H7 (cell line): ENCODE data around the gene PELI3. TPM values are rescaled to one million over a fixed set of nuclear protein-coding genes. Genes with fewer than 3 reads are reported as not detected.
A peak's percentile ranks its signal among the peaks of the same experiment; 100 is the strongest.

Experiments used
- DNase-seq: peaks from one replicate; pipeline ENCODE4 v3.0.0; 2012
- H3K27me3 ChIP-seq: 2 replicates; pipeline ENCODE4 v1.6.0; 2011; ENCODE audit warnings: mild to moderate bottlenecking, low read length; ENCODE audit not compliant: control insufficient read depth, insufficient read depth
- H3K36me3 ChIP-seq: replicated peaks from 2 replicates; pipeline ENCODE4 v1.5.1; 2011; ENCODE audit warnings: low read length; ENCODE audit not compliant: control insufficient read depth, insufficient read depth
- H3K4me3 ChIP-seq: 2 replicates; pipeline ENCODE4 v1.5.1; 2011; ENCODE audit warnings: low read depth, mild to moderate bottlenecking, control low read depth, low read length, moderate library complexity; ENCODE audit not compliant: insufficient read depth
- total RNA-seq: library from RNA; depleted of rRNA; stranded (reverse); fragments of >200 nt; shearing (Covaris generic); gene quantifications from 2 replicates; pipeline ENCODE4 v1.2.3, GENCODE V29; 2014

Gene PELI3
- total RNA-seq, 1 experiment from 2014 or later = 9.5 TPM

DNA sequence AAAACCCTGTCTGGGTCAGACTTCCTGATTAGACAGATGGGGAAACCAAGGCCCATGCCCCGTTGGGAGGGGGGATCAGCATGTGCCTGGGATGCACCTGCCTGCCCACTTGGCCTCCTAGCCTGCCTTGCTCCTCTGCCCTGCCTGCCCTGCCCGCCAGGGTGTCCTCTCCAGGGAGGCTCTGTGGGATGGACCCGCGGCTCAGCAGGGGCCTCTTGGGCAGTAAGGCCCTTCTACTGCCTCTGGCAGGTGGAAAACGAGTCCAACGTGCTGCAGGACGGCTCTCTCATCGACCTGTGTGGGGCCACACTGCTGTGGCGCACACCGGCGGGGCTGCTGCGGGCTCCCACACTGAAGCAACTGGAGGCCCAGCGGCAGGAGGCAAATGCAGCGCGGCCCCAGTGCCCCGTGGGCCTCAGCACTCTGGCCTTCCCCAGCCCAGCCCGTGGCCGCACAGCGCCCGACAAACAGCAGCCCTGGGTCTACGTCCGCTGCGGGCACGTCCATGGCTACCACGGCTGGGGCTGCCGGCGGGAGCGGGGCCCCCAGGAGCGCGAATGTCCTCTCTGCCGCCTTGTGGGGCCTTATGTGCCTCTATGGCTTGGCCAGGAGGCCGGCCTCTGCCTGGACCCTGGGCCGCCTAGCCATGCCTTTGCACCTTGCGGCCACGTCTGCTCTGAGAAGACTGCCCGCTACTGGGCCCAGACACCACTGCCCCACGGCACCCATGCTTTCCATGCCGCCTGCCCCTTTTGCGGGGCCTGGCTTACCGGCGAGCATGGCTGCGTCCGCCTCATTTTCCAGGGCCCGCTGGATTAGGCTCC, 8.9 kb downstream of the PELI3 start:
- DNase-seq = peak; percentile 48
- H3K4me3 ChIP-seq = no peak overlapping the region
- H3K36me3 ChIP-seq = peaks cover 4% of the 10 kb centered on the region
- H3K27me3 ChIP-seq = no peaks in the 10 kb centered on the region

DNA sequence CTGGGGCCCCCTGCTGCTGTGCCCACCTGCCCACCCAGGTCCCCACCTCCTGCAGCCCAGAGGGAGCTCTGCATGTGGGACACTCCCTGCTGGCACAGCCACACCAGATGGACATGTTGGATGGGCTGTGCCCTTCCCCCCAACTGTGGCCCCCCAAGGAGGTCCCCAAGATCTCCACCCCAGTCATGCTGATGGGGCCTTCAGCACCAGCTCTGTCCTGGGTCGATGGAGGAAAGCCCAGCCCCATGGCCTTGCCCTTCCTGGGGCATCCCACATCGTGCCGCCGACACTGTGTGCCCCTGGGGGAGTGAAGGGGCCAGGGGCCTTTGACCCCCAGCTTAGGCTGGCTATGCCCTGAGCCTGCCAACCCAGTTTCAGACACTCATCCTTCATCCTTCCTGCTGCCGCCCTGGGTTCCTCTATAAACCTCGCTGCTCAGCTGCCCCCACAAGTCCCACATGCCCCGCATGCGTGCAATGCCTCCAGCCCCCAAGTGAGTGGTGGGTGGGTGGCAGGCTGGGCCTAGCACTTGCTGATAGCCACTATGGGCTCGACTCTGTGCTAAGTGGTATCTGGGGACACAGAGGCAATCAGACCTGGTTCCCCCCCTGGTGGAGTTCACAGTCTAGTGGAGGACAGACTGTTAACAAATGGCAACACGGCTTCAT, 9.6 kb downstream of the PELI3 start:
- Histone ChIP-seq H3K4me3 (no peak overlapping the region), H3K27me3 (no peaks in the 10 kb centered on the region), H3K36me3 (peaks cover 4% of the 10 kb centered on the region)
- peak; percentile 58 for DNase-seq

DNA sequence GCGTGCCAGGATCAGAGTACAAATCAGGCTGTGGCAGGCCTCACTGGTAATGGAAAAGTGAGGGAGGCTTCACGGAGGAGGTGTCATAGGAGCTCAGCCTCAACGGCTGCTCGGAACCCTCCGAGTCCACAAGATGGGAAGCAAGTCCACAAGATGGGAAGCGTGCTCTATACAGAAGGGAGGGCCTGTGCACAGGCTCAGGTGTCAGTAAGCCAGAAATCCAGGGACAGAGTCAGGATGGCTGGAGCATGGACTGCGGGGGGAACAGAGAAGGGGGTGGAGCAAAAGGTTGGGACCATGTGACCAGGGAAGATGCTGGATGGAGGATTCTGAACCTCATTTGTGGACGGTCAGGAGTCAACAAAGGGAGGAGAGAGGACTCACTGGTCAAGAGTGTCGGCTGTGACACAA, 10.1 kb downstream of the PELI3 start:
- Histone ChIP-seq H3K36me3 (peaks cover 4% of the 10 kb centered on the region), H3K27me3 (no peaks in the 10 kb centered on the region)
- peak; percentile 85 for DNase-seq

DNA sequence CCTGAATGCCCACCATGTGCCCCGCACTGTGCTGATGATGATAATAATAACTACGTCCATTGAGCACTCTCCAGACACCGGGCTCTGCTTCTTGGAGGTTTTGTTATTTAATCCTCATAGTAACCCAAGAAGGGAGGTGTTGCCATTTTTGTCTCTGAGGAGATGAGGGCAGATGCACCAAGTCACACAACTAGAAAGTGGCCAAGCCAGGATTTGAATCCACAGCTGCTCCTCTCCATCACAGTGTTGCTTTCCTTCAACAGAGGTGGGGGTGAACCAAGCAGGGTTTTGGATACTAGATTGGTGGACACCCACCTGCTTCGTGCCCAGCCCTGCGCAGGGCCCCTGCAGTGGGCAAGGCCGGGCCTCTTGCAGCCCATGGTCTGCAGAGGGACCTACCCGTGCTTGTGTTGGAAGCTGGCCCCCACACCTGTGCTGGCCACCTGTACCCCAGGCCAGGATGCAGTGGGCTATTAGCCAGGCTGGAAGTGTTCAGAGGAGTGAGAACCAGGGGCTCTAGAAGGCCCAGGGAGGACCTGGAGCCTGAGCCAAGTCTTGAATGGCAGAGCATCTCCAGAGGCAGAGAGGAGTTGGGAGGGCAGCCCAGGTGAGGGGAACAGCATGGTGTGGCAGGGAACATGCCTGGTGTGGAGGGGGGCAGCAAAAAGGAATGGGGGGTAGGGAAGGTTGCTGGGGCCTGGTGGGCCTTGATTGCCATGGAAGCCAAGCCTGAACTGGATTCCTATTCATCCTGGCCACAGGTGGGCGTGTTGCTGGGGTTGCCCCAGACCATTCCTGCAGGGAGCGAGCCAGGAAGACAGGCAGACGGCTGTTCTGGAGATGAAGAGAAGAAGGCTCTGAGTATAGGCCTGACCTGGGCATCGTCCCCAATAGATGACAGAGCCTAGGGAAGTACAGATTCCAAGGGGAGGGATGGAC, 10.8 kb downstream of the PELI3 start:
- Histone ChIP-seq H3K27me3 (no peaks in the 10 kb centered on the region), H3K4me3 (no peak overlapping the region), H3K36me3 (peaks cover 4% of the 10 kb centered on the region)
- peak; percentile 73 for DNase-seq

More for the DNA sequence above, 10.1 kb downstream of the PELI3 start:
- no peak overlapping the region for H3K4me3 ChIP-seq

DNA sequence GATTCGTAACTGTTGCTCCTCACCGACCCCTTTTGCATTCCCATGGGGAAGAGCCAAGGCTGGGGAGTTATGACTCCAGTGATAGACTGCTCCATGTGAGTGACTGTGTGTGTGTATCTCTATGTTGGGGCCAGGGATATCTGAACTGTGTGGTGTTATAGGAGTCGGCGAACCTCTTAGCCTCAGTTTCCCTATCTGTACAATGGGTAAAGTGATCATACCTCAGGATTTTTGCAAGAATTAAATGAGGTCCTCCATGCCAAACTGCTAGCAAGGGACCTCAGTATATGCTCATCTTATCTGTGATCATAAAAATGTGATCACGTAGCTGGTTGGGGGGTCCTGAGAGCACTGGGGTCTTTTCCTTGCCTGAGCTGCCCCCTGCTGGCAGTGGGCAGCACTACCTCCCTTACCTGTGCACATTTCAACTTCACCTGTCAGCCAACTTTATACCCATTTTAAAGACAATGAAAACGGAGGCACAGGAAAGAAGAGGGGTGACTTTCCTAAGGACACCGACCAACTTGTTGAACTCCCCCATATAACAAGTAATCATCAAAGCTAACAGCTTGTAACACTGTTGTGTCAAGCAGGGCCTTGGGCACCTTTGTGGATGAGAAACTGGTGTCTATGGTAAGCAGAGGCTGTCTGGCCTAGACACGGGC, 12.2 kb downstream of the PELI3 start:
- H3K27me3 ChIP-seq = no peaks in the 10 kb centered on the region
- H3K36me3 ChIP-seq = peaks cover 3% of the 10 kb centered on the region
- DNase-seq = peak; percentile 88
- H3K4me3 ChIP-seq = peak overlapping the region; percentile 93

DNA sequence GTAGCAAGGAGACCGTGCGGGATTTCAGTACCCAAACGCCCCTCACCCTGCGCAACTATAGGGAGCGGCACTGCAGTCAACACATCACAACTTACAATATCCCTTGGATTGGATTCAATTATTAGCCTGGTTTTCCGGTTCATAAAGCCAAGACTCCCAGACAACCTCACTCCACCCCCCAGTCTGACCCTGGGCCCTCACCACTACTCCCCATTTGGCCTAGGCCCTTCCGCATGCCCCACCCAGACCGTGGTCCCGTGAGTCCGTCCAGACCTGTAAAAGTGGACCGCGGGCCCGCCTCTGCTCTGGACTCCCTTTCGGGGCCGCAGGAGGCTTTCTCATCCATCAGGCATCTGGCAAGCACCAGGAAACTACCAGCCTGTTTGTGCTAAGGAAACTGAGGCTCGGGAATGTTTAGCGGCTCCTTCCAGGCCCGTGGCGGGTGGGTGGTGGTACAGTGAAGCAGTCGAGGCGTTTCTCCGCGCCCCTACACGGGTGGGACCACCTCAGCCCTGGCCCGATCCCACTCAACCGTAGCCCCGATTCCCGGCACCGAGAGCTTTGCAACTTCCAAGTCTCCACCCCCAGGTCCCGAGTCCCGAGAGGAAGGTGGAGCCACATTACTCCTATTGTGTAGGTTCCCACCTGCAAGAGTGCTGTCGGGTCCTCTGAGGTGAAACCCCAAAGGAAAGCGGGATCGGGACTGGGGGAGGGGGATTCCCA, 12.8 kb downstream of the PELI3 start:
- DNase-seq = peak; percentile 75
- H3K27me3 ChIP-seq = no peaks in the 10 kb centered on the region
- peaks cover 2% of the 10 kb centered on the region; the same call in 1 of the 2 replicates for H3K36me3 ChIP-seq
- peak overlapping the region; percentile 93 for H3K4me3 ChIP-seq

DNA sequence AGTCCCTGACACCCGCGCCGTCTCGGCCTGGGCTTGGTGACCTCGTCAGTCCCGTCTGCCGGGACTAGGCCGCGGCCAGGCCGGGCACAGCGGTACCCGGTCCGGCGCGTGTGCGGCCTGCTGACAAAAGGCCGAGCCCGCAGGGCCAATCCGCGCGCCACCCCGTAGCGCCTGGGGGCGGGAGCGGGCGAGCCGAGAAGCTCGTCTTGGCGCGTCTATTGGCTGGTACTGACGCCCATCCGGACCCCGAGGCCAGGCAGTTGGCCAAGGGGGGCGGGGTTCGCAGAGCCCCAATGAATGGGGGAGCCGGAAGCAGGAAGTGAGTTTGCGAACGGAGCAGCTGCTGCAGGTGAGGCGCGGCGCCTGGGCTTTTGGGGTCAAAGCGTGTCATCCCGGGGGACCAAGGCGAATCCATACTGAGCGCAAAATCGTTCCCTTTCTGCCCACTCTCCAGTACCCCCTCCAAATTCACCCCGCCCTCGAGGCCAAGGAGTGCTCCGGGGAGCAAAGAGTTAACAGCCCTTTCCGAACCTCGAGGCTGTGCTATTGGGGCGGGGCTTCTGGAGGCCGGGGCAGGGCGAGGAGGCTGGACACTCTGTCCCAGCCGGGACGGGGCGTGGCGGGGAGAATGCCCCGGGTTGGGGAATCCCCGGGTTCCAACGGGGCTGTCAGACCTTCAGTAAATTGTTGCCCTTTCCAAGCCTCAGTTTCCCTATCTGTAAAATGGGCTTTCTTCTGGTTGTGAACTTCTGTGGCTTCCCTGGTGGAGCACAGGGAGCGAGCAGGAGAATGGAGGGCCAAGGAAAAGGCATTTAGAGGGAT, 13.6 kb downstream of the PELI3 start, which contains the start of gene DPP3:
TSS of gene DPP3 (plus strand) at position 318 of the 822 bp plus-strand sequence. CDS start 1,767 bp downstream, outside the sequence.
- no peaks in the 10 kb centered on the region for H3K27me3 ChIP-seq
- H3K36me3 ChIP-seq = peaks cover 2% of the 10 kb centered on the region; the same call in 1 of the 2 replicates
- peak within 1 kb of the TSS; percentile 93 for H3K4me3 ChIP-seq
- peak; percentile 100 for DNase-seq

DNA sequence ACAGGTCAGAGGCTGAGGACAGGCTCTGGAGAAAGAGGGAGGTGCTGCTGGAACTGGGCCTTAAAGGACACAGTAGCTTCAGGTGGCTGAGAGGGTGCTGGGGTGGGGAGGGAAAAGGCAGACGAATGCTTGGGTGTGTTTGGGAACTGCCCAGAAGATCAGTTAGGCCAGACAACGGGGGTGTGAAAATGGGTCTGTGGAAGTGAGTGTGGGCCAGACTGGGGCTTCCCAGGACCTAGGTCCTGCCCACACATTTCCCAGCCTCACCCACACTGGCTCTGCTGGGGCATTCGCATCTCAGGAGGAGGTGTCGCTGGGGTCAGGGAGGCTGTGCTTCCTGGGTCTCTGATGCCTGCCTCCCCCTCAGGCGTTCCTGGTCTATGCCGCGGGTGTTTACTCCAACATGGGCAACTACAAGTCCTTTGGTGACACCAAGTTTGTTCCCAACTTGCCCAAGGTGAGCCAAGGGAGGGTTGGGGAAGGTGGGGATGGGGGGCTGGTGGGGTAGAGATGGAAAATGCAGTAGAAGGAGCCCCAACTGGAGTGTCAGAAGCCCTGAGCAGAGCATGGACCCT, 18.2 kb downstream of the PELI3 start:
- Histone ChIP-seq H3K36me3 (peaks cover 10% of the 10 kb centered on the region), H3K4me3 (no peak overlapping the region), H3K27me3 (no peaks in the 10 kb centered on the region)
- no peak for DNase-seq

DNA sequence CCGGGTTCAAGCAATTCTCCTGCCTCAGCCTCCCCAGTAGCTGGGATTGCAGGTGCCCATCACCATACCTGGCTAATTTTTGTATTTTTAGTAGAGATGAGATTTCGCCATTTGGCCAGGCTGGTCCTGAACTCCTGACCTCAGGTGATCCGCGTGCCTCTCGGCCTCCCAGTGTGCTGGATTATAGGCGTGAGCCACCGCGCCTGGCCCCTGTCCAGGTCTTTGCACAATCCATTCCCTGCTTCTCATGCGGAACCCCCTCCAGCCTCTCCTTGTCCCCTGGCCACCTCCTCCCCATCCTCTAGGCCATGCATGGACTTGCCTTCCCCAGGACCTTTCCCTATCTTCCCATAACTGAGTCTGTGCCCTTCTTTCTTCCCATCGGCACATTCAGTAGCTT, 22.3 kb downstream of the PELI3 start:
- H3K27me3 ChIP-seq = no peaks in the 10 kb centered on the region
- H3K36me3 ChIP-seq = peaks cover 16% of the 10 kb centered on the region
- DNase-seq = no peak
- no peak overlapping the region for H3K4me3 ChIP-seq

DNA sequence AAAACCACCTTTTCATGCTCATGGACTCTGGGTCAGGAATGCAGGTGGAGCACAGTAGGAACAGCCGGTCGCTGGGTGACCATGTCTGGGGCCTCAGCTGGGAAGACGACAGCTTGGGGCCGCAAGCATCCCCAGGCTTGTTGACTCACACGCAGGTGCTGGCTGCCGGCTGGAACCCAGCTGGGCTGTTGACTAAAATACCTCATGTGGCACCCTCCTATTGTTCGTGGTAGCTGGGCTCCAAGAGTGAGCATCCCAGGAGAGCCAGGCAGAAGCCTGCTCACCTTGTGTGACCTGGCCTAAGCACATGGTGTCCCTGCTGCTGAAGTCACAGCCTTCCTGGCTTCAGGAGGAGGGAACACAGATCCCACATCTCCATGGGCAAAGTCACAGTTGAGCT, 22.9 kb downstream of the PELI3 start:
- peak; percentile 35 for DNase-seq
- Histone ChIP-seq H3K27me3 (no peaks in the 10 kb centered on the region), H3K4me3 (no peak overlapping the region), H3K36me3 (peaks cover 15% of the 10 kb centered on the region)

DNA sequence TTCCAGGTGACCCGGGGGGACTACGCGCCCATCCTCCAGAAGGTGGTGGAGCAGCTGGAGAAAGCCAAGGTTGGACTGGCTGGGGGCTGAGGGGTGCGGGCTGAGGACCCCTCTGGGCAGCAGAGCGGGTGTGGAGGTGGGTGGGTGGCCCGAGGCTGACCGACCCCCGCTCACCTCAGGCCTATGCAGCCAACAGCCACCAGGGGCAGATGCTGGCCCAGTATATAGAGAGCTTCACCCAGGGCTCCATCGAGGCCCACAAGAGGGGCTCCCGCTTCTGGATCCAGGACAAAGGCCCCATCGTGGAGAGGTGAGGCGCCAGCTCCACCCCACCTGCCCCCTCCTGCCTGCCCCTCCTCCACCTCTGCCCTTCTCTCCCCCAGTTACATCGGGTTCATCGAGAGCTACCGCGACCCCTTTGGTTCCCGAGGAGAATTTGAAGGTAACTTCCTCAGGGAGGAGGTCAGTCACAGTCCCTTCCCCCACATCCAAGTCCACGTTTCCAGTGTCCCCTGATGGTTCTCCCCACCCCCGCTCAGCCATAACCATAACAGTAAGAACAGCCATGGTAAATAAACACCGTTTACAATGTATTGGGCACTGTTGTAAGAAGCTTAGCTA, 24.7 kb downstream of the PELI3 start:
- DNase-seq = peak; percentile 94

DNA sequence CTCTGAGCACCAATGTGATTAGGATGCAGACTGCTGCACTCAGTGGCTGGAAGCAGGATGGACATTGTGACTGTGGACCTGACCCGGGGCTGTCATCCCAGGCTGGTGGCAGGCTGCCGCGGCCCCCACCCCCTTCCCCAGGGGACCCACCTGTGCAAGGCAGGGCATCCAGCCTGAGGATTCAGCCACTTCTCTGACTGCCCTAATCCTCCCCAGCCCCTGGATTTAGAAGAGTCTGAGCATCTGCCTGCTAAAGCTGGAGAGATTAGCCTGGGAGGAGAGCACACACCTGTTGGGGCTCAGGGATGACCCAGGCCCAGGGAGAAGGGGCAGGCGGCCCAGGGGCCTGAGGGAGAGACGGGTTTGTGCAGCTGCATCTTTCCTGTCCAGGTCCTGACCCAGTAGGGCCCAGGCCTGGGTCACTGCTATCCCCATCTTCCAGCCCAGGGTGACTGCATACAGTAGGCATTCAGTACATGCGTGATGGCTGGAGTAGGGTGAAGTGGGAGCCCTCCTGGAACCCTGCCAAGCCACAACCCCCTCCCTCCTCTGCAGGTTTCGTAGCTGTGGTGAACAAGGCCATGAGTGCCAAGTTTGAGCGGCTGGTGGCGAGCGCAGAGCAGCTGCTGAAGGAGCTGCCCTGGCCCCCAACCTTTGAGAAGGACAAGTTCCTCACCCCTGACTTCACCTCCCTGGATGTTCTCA, 25.6 kb downstream of the PELI3 start:
- Histone ChIP-seq H3K4me3 (no peak overlapping the region), H3K36me3 (peaks cover 19% of the 10 kb centered on the region), H3K27me3 (no peaks in the 10 kb centered on the region)
- peak; percentile 59 for DNase-seq

More for the DNA sequence above, 24.7 kb downstream of the PELI3 start:
- Histone ChIP-seq H3K36me3 (peaks cover 15% of the 10 kb centered on the region), H3K27me3 (no peaks in the 10 kb centered on the region), H3K4me3 (no peak overlapping the region)
